KMS-11 (cell line): ENCODE results near the gene RXRA.

ENCODE experiments used
- H2AFZ ChIP-seq: fragments of 200-600 bp; sonication (generic); 2 replicates; pipeline ENCODE4 v1.6.1; 2016; ENCODE audit warnings: antibody characterized with exemption, mixed run types, low read depth
- H3K27ac ChIP-seq: fragments of 200-600 bp; sonication (generic); 2 replicates; pipeline ENCODE4 v1.6.1; 2016; ENCODE audit warnings: mild to moderate bottlenecking, mixed run types
- H3K27me3 ChIP-seq: fragments of 200-600 bp; sonication (generic); 2 replicates; pipeline ENCODE4 v1.6.1; 2017; ENCODE audit warnings: mild to moderate bottlenecking, low read depth, mixed run types, moderate library complexity; ENCODE audit not compliant: insufficient read depth
- H3K36me3 ChIP-seq: fragments of 200-600 bp; sonication (generic); 2 replicates; pipeline ENCODE4 v1.6.1; 2017; ENCODE audit warnings: mild to moderate bottlenecking, mixed run types; ENCODE audit not compliant: insufficient read depth
- H3K4me1 ChIP-seq: fragments of 200-600 bp; sonication (generic); 2 replicates; pipeline ENCODE4 v1.6.1; 2016; ENCODE audit warnings: mild to moderate bottlenecking, low read depth, mixed run types; ENCODE audit not compliant: poor library complexity, severe bottlenecking
- H3K4me2 ChIP-seq: fragments of 200-600 bp; sonication (generic); 2 replicates; pipeline ENCODE4 v1.7.0; 2016; ENCODE audit warnings: mild to moderate bottlenecking, mixed run types
- H3K4me3 ChIP-seq: fragments of 200-600 bp; sonication (generic); IDR thresholded peaks from 2 replicates; pipeline ENCODE4 v1.6.1; 2017; ENCODE audit warnings: low read depth, low read length, mixed read lengths; ENCODE audit not compliant: insufficient read depth
- H3K79me2 ChIP-seq: fragments of 200-600 bp; sonication (generic); 2 replicates; pipeline ENCODE4 v1.6.1; 2016; ENCODE audit warnings: low read depth, mixed run types; ENCODE audit not compliant: insufficient read depth
- H3K9ac ChIP-seq: fragments of 200-600 bp; sonication (generic); 2 replicates; pipeline ENCODE4 v1.6.1; 2016; ENCODE audit warnings: mild to moderate bottlenecking, mixed run types
- H4K20me1 ChIP-seq: fragments of 200-600 bp; sonication (generic); 2 replicates; pipeline ENCODE4 v1.6.1; 2016; ENCODE audit warnings: mild to moderate bottlenecking, mixed run types; ENCODE audit not compliant: insufficient read depth
- TF ChIP-seq, protein P1 (sequence below): fragments of 200-600 bp; sonication (generic); conservative IDR thresholded peaks from 2 replicates; pipeline ENCODE4 v1.6.1; 2017; ENCODE audit warnings: low read depth, mild to moderate bottlenecking, antibody characterized with exemption, low read length, moderate library complexity, mixed read lengths

RXRA gene

DNA sequence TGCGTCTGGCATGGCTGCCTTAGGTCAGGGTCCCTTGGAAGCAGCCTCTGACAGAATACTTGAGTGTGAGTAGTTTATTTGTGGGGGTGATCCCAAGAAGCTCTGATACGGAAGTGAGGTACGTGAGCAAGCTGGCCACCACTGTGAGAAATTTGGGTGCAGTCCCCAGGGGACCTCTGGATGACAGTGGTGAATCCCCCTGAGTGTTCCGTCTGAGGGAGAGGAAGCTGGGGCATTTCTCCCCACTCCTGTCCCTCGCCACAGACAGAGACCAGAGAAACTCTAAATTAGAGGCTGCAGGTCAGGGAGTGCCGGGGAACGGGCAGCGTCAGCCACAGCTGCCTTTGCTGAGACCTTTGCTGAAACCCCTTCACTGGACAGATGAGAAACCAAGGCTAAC is 159.4 kb downstream of the RXRA start:
- Histone ChIP-seq H3K4me3 (no peak overlapping the region), H3K4me2 (no peak overlapping the region), H3K36me3 (no peaks in the 10 kb centered on the region), H4K20me1 (no peaks in the 10 kb centered on the region), H3K79me2 (no peaks in the 10 kb centered on the region), H3K4me1 (no peaks in the 10 kb centered on the region), H2AFZ (no peak overlapping the region), H3K27me3 (peaks cover 91% of the 10 kb centered on the region), H3K27ac (no peak overlapping the region), H3K9ac (no peak overlapping the region)
- TF ChIP-seq, protein P1, sequence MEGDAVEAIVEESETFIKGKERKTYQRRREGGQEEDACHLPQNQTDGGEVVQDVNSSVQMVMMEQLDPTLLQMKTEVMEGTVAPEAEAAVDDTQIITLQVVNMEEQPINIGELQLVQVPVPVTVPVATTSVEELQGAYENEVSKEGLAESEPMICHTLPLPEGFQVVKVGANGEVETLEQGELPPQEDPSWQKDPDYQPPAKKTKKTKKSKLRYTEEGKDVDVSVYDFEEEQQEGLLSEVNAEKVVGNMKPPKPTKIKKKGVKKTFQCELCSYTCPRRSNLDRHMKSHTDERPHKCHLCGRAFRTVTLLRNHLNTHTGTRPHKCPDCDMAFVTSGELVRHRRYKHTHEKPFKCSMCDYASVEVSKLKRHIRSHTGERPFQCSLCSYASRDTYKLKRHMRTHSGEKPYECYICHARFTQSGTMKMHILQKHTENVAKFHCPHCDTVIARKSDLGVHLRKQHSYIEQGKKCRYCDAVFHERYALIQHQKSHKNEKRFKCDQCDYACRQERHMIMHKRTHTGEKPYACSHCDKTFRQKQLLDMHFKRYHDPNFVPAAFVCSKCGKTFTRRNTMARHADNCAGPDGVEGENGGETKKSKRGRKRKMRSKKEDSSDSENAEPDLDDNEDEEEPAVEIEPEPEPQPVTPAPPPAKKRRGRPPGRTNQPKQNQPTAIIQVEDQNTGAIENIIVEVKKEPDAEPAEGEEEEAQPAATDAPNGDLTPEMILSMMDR, result no peak

DNA sequence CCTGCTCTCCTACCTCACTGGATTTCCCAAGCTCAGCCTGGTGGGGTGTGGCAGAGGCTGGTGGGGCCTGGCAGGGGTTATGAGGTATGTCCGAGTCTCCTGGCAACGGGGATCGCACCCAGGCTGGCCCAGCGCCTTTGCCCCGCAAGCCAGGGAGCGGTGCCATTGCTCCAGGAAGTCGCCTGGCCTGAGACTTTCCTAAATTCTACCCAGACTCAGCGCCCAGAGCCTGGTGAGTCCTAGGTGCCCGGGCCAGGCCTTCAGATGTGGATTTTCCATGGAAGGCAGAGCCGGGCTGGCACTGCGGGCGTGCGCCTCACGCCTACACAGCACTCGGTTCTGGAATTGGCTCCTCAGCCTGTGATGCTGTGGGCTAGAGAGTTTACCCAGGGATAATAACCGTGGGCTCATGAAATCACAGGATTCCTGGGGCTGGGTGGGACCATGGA is 159.9 kb downstream of the RXRA start:
- Histone ChIP-seq H3K36me3 (no peaks in the 10 kb centered on the region), H4K20me1 (no peaks in the 10 kb centered on the region), H3K27ac (no peak overlapping the region), H3K27me3 (peaks cover 96% of the 10 kb centered on the region), H3K4me3 (no peak overlapping the region), H2AFZ (no peak overlapping the region), H3K4me1 (no peaks in the 10 kb centered on the region), H3K4me2 (no peak overlapping the region), H3K9ac (no peak overlapping the region), H3K79me2 (no peaks in the 10 kb centered on the region)
- TF ChIP-seq, protein P1, result no peak

DNA sequence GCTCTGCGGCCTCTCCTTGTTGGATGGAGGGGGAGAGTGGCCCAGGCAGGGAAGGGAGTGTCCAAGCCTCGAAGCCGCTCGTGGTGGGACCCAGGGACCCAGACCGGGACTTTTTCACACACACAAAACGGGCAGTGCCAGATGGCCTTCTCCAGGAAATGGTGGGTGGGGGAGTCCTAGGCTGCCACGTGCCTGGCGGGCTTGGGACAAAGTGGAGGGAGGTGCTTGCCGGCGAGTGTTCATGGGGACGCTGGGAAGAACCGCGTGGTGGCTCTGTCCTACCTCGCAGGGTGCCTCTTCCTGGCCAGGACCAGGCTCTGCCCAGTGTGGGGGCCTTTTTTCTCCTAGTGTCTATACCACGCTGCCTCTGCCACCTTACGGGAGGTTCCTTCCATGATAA is 160.3 kb downstream of the RXRA start:
- Histone ChIP-seq H3K36me3 (no peaks in the 10 kb centered on the region), H4K20me1 (no peaks in the 10 kb centered on the region), H3K27me3 (peaks cover 96% of the 10 kb centered on the region), H2AFZ (no peak overlapping the region), H3K79me2 (no peaks in the 10 kb centered on the region), H3K4me1 (no peaks in the 10 kb centered on the region), H3K4me2 (no peak overlapping the region), H3K27ac (no peak overlapping the region), H3K9ac (no peak overlapping the region), H3K4me3 (no peak overlapping the region)
- TF ChIP-seq, protein P1, result no peak
